Keratinocyte (primary cell): ENCODE results near the gene ABCC6. TPM values are rescaled to one million over a fixed set of nuclear protein-coding genes. Genes with fewer than 3 reads are reported as not detected.
"Not testable (repeated sequence)": the region's sequence is repeated elsewhere in the genome, so short reads cannot be mapped to it uniquely, and the experiment has no call there.

ENCODE experiments used
- DNase-seq: peaks from one replicate; pipeline ENCODE4 v3.0.0-alpha.2; 2011; ENCODE audit warnings: low read depth, missing footprints, low spot score
- FAIRE-seq: peaks from 2 replicates; lab custom pipeline; 2011; peaks lifted over from hg19 to GRCh38; lab: Jason Lieb, UNC
- H2AFZ ChIP-seq: 2 replicates; pipeline ENCODE4 v1.6.0; 2012; ENCODE audit warnings: low read length, control low read depth, inconsistent platforms; ENCODE audit not compliant: control insufficient read depth
- H3K27ac ChIP-seq: 2 replicates; pipeline ENCODE4 v1.5.1; 2011; ENCODE audit warnings: low read length; ENCODE audit not compliant: control insufficient read depth, insufficient read depth
- H3K27me3 ChIP-seq: 3 replicates; pipeline ENCODE4 v1.6.0; 2011; ENCODE audit warnings: low read length; ENCODE audit not compliant: control insufficient read depth, insufficient read depth; ENCODE audit errors: extremely low read depth
- H3K36me3 ChIP-seq, 2 experiments: 2 replicates in 1 of 2; 3 replicates in 1 of 2; pipeline ENCODE4 v1.5.1; 2011; ENCODE audit warnings: low read length in 2 of 2, mild to moderate bottlenecking in 1 of 2; ENCODE audit not compliant: control insufficient read depth in 2 of 2, insufficient read depth in 2 of 2; ENCODE audit errors: extremely low read depth in 1 of 2
- H3K4me1 ChIP-seq: 3 replicates; pipeline ENCODE4 v1.5.1; 2011; ENCODE audit warnings: low read length; ENCODE audit not compliant: control insufficient read depth, insufficient read depth; ENCODE audit errors: extremely low read depth
- H3K4me2 ChIP-seq: 3 replicates; pipeline ENCODE4 v1.6.0; 2011; ENCODE audit warnings: low read depth, low read length; ENCODE audit not compliant: control insufficient read depth, insufficient read depth; ENCODE audit errors: extremely low read depth
- H3K4me3 ChIP-seq, 3 experiments: fragments of 200-600 bp in 1 of 3; sonication (generic) in 1 of 3; 2 replicates in 2 of 3; 3 replicates in 1 of 3; pipeline ENCODE4 v1.5.1; 2011 to 2016; ENCODE audit warnings: low read length in 3 of 3, mild to moderate bottlenecking in 3 of 3, control low read depth in 2 of 3, inconsistent platforms in 1 of 3, low read depth in 1 of 3, mixed read lengths in 1 of 3, mixed run types in 1 of 3, moderate library complexity in 1 of 3; ENCODE audit not compliant: control insufficient read depth in 2 of 3, insufficient read depth in 2 of 3; ENCODE audit errors: extremely low read depth in 1 of 3
- H3K79me2 ChIP-seq: 2 replicates; pipeline ENCODE4 v1.6.0; 2012; ENCODE audit warnings: low read length; ENCODE audit not compliant: control insufficient read depth, insufficient read depth
- H3K9ac ChIP-seq: 3 replicates; pipeline ENCODE4 v1.6.0; 2011; ENCODE audit warnings: low read length; ENCODE audit not compliant: control insufficient read depth, insufficient read depth; ENCODE audit errors: extremely low read depth
- H3K9me1 ChIP-seq: 3 replicates; pipeline ENCODE4 v1.6.0; 2011; ENCODE audit warnings: low read length; ENCODE audit not compliant: control insufficient read depth, insufficient read depth; ENCODE audit errors: extremely low read depth
- H3K9me3 ChIP-seq: 2 replicates; pipeline ENCODE4 v1.5.1; 2012; ENCODE audit warnings: low read depth, low read length; ENCODE audit not compliant: control insufficient read depth
- H4K20me1 ChIP-seq: 3 replicates; pipeline ENCODE4 v1.6.0; 2011; ENCODE audit warnings: low read length; ENCODE audit not compliant: control insufficient read depth, insufficient read depth; ENCODE audit errors: extremely low read depth
- EZH2 ChIP-seq: IDR thresholded peaks from one replicate; pipeline ENCODE4 v1.6.1; 2012; ENCODE audit warnings: inconsistent platforms, mild to moderate bottlenecking, low read length, moderate library complexity
- dilution Hi-C: fragments of 300-500 bp; cut with MboI; formaldehyde crosslinking; loops from one replicate; pipeline ENCODE4 v1.7.0; 2020; ENCODE audit warnings: low sequenced_read_pairs; ENCODE audit not compliant: extremely low pct_ligation_motif_present
- polyA plus RNA-seq, 5 experiments: library from polyadenylated mRNA; depleted of rRNA in 3 of 5; stranded (reverse) in 3 of 5; stranded (forward) in 1 of 5; unstranded in 1 of 5; fragments of >200 nt; gene quantifications; 1 replicate in 1 of 5; 2 replicates in 3 of 5; 3 replicates in 1 of 5; pipeline versions ENCODE4 v1.2.1 to v1.2.3, GENCODE V29; 2011 to 2012; ENCODE audit warnings: missing spikeins in 2 of 5, low read depth in 1 of 5, low replicate concordance in 1 of 5
- TF ChIP-seq, protein P1 (sequence below), 3 experiments: IDR thresholded peaks in 1 of 3; conservative IDR thresholded peaks in 1 of 3; optimal IDR thresholded peaks in 1 of 3; 2 replicates in 2 of 3; 3 replicates in 1 of 3; pipeline versions ENCODE3 to v1.5.1; 2011; ENCODE audit warnings: low read length in 3 of 3, mild to moderate bottlenecking in 3 of 3, moderate library complexity in 2 of 3, control low read depth in 1 of 3, inconsistent platforms in 1 of 3; ENCODE audit not compliant: insufficient read depth in 2 of 3; ENCODE audit errors: extremely low read depth in 1 of 3

Gene ABCC6
- polyA plus RNA-seq, 1 donor (not counting 4 experiments of a cell fraction or from before 2014, with no cell fraction given), result not detected

DNA sequence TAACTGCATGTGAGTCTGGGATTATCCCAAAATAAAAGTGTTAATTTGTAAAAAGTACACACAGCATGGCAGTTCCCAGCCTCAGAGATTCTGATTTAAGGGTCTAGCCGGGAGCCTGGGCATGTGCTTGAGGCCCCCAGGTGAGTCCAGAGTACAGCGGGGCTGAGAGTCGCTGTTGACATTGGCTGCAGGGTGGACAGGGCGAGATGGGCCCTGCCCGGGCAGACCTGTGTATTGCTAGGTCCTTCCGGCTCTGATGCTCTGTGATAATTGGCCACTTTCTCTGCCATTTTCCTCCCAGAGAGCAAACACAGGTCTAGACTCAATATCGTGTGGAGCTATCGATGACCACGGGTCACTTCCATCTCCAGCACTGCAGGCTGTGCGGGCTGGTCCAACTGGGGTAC lies 73.6 kb downstream of the ABCC6 start:
- H3K27me3 ChIP-seq, result no peaks in the 10 kb centered on the region
- no peaks in the 10 kb centered on the region for H4K20me1 ChIP-seq
- DNase-seq (no peak), FAIRE-seq (no peak)
- no peak overlapping the region for H3K4me2 ChIP-seq
- no peak overlapping the region for H3K4me3 ChIP-seq
- no peaks in the 10 kb centered on the region for H3K4me1 ChIP-seq
- H3K9me1 ChIP-seq, result no peaks in the 10 kb centered on the region
- H3K9me3 ChIP-seq, result no peaks in the 10 kb centered on the region
- TF ChIP-seq, protein P1, sequence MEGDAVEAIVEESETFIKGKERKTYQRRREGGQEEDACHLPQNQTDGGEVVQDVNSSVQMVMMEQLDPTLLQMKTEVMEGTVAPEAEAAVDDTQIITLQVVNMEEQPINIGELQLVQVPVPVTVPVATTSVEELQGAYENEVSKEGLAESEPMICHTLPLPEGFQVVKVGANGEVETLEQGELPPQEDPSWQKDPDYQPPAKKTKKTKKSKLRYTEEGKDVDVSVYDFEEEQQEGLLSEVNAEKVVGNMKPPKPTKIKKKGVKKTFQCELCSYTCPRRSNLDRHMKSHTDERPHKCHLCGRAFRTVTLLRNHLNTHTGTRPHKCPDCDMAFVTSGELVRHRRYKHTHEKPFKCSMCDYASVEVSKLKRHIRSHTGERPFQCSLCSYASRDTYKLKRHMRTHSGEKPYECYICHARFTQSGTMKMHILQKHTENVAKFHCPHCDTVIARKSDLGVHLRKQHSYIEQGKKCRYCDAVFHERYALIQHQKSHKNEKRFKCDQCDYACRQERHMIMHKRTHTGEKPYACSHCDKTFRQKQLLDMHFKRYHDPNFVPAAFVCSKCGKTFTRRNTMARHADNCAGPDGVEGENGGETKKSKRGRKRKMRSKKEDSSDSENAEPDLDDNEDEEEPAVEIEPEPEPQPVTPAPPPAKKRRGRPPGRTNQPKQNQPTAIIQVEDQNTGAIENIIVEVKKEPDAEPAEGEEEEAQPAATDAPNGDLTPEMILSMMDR (optimal IDR thresholded peaks at IDR 0.05 in 1 of 3, IDR thresholded peaks at IDR 0.05 in 1 of 3, conservative IDR thresholded peaks at IDR 0.05 in 1 of 3; ENCODE audit: extremely low read depth in 1 of 3, insufficient read depth in 2 of 3, low read length in 3 of 3), result no peak
- no peak for TF ChIP-seq EZH2
- dilution Hi-C loops, result no loop called here
- H3K79me2 ChIP-seq, result no peaks in the 10 kb centered on the region
- no peak overlapping the region for H2AFZ ChIP-seq
- no peak overlapping the region for H3K9ac ChIP-seq
- H3K36me3 ChIP-seq, result peaks cover 4 to 6% of the 10 kb centered on the region in 2 experiments
- no peak overlapping the region for H3K27ac ChIP-seq

- no peaks in the 10 kb centered on the region for H4K20me1 ChIP-seq
- H2AFZ ChIP-seq, result no peak overlapping the region
- H3K27ac ChIP-seq, result no peak overlapping the region
- dilution Hi-C loops, result no loop called here
- no peak overlapping the region for H3K4me2 ChIP-seq
- H3K9me1 ChIP-seq, result no peaks in the 10 kb centered on the region
- H3K9ac ChIP-seq, result no peak overlapping the region
- H3K27me3 ChIP-seq, result no peaks in the 10 kb centered on the region
- peaks cover 4 to 10% of the 10 kb centered on the region in 2 experiments for H3K36me3 ChIP-seq
- no peaks in the 10 kb centered on the region for H3K79me2 ChIP-seq
- no peak for DNase-seq
- H3K4me1 ChIP-seq, result peaks cover 7% of the 10 kb centered on the region
- no peaks in the 10 kb centered on the region for H3K9me3 ChIP-seq
- no peak for TF ChIP-seq EZH2
- TF ChIP-seq, protein P1 (optimal IDR thresholded peaks at IDR 0.05 in 1 of 3, IDR thresholded peaks at IDR 0.05 in 1 of 3, conservative IDR thresholded peaks at IDR 0.05 in 1 of 3; ENCODE audit: extremely low read depth in 1 of 3, insufficient read depth in 2 of 3, low read length in 3 of 3), result no peak
- H3K4me3 ChIP-seq, result no peak overlapping the region
- FAIRE-seq, result no peak
These were observed 74.5 kb downstream of the ABCC6 start for GRCh38 chr16:16148755-16149154.

DNA sequence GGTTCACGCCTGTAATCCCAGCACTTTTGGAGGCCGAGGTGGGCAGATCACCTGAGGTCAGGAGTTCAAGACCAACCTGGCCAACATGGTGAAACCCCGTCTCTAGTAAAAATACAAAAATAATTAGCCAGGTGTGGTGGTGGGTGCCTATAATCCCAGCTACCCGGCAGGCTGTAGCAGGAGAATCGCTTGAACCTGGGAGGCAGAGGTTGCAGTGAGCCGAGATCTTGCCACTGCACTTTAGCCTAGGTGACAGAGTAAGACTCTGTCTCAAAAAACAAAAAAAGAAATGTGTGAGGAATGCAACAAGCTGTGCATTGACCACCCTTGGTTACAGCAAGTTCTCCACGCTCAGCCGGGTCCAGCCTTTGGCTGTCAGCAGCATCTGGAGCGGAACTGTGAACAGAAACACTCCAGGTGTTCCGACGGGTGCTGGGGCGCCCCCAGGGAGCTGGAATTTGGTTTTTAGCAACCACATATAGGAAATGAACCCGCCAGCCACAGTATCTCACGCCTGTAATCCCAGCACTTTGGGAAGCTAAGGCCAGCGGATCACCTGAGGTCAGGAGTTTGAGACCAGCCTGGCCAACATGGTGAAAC lies 75.2 kb downstream of the ABCC6 start:
- H3K4me1 ChIP-seq, H3K9me3 ChIP-seq, H3K4me2 ChIP-seq, H4K20me1 ChIP-seq, H3K27me3 ChIP-seq, H3K4me3 ChIP-seq, DNase-seq, dilution Hi-C loops, H3K9me1 ChIP-seq, FAIRE-seq, H3K9ac ChIP-seq, H2AFZ ChIP-seq, H3K79me2 ChIP-seq, H3K27ac ChIP-seq: not testable (repeated sequence)
- H3K36me3 ChIP-seq, result peaks cover 4 to 11% of the 10 kb centered on the region in 2 experiments
